Adrenal gland (tissue), 12 donors: ENCODE results near the gene HOXB1. TPM values are rescaled to one million over a fixed set of nuclear protein-coding genes. Genes with fewer than 3 reads are reported as not detected.

Experiments used
- DNase-seq, 7 donors: peaks; one replicate each; pipeline ENCODE4 v3.0.0-alpha.2; 2019 to 2020
- H3K27ac ChIP-seq, 5 donors: fragments of 200-600 bp; sonication (generic) in 4 of 5; 1 replicate in 3 of 5; 2 replicates in 2 of 5; pipeline versions ENCODE4 v1.5.1 to v1.8.0; 2016 to 2020; ENCODE audit warnings: mild to moderate bottlenecking in 1 of 5
- H3K27me3 ChIP-seq: fragments of 200-600 bp; 2 replicates; pipeline ENCODE4 v1.8.0; 2021
- H3K36me3 ChIP-seq, 2 donors: fragments of 200-600 bp; replicated peaks in 1 of 2; 1 replicate in 1 of 2; 2 replicates in 1 of 2; pipeline versions ENCODE4 v1.5.1 to v1.8.0; 2018 to 2022
- H3K4me1 ChIP-seq, 2 donors: fragments of 200-600 bp; replicated peaks in 1 of 2; 1 replicate in 1 of 2; 2 replicates in 1 of 2; pipeline versions ENCODE4 v1.5.1 to v1.8.0; 2018 to 2021
- H3K4me3 ChIP-seq, 4 donors: fragments of 200-600 bp; sonication (generic) in 3 of 4; one replicate each; pipeline ENCODE4 v1.5.1; 2016 to 2018
- H3K9me3 ChIP-seq, 3 donors: fragments of 200-600 bp; sonication (generic) in 1 of 3; replicated peaks in 1 of 3; 1 replicate in 2 of 3; 2 replicates in 1 of 3; pipeline versions ENCODE4 v1.5.1 to v1.8.0; 2016 to 2021
- CTCF ChIP-seq, 6 experiments: fragments of 450-650 bp in 4 of 6; fragments of 200-600 bp in 2 of 6; sonication (generic) in 1 of 6; IDR thresholded peaks; 1 replicate in 5 of 6; 2 replicates in 1 of 6; pipeline versions ENCODE4 v1.5.1 to v1.8.0; 2016 to 2021; ENCODE audit warnings: antibody characterized with exemption in 6 of 6, mild to moderate bottlenecking in 2 of 6, moderate library complexity in 1 of 6
- POLR2A ChIP-seq, 2 donors: fragments of 450-650 bp; IDR thresholded peaks; one replicate each; pipeline ENCODE4 v1.6.1; 2017; ENCODE audit warnings: antibody characterized with exemption in 2 of 2, mild to moderate bottlenecking in 2 of 2, moderate library complexity in 1 of 2
- WGBS, 4 donors: extraction: QIAGEN DNeasy Blood & Tissue Kit in 2 of 4; methylation state at CpG; one replicate each; pipeline versions ENCODE4 v1.1.5 to v1.1.7; 2013 to 2017; 5-methylcytosine and 5-hydroxymethylcytosine counted together
- intact Hi-C, 2 donors: fragments of 100-400 bp; cut with DNase I; formaldehyde crosslinking; loops; one replicate each; pipeline versions ENCODE4 v1.14.1 to v1.15.0; 2022 to 2023
- polyA plus RNA-seq, 3 donors: library from polyadenylated mRNA; stranded (reverse); fragments of 200-250 nt in 2 of 3; fragments of 350-450 nt in 1 of 3; fragmentation: Illumina TruSeq in 1 of 3; extraction: RNeasy Lipid Tissue Mini Kit (QIAGEN cat#74804) in 1 of 3; gene quantifications; one replicate each; pipeline ENCODE4 v1.2.3, GENCODE V29; 2013 to 2014
- total RNA-seq, 9 donors: library from RNA; depleted of rRNA in 4 of 9; stranded (reverse); fragments of >200 nt in 4 of 9; fragments of 120-200 nt in 1 of 9; fragmentation: NEBNext Ultra II Directional in 1 of 9; extraction: Animal tissue kit (Norgen Biotek cat#: 25700) in 1 of 9; gene quantifications; one replicate each; pipeline versions ENCODE4 v1.1.0 to v1.2.4, GENCODE V29; 2013 to 2023
- donor health status: healthy with polysubstance abuse.
- donor health status: Bipolar disorder and iron deficiency.
- donor health status: DM: yes; HTN: yes; CAD: no.
- donor health status: DM: no; HTN: no; CAD: no.
- donor health status: DM: no; HTN: no; CAD: no.
- donor health status: DM: yes; HTN: yes; CAD: no.

Gene HOXB1
- total and polyA plus RNA-seq, 12 donors: not detected

DNA sequence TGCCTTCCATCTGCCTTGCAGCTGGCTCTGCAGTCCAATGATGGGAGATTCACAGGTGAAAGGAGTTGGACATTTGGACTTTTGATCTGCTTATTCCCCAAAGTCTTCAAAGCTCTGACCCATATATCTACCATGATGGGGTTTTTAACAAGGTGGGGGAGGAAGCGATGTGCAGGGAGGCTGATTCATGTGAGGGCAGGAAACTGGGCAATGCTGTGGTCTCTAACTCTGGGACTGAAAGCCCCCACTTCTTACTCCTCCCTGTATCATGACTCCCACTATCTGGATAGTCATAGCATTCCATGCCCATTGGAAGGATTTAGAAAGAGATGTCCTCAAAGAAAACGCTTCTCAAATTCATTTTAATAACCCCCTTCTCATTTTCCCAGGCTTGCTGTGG, 16.3 kb downstream of the HOXB1 start:
- WGBS, 4 donors: 78 to 89% (median 85%) methylated on average over 2 of the region's 2 CpGs
- Histone ChIP-seq H3K27ac (no peak overlapping the region), H3K36me3 (no peaks in the 10 kb centered on the region), H3K4me3 (no peak overlapping the region), H3K27me3 (no peaks in the 10 kb centered on the region), H3K4me1 (no peaks in the 10 kb centered on the region), H3K9me3 (no peaks in the 10 kb centered on the region)
- TF ChIP-seq CTCF (IDR thresholded peaks at IDR 0.05) (no peak), POLR2A (IDR thresholded peaks at IDR 0.05) (no peak)
- intact Hi-C loops: no loop called here
- no peak for DNase-seq

DNA sequence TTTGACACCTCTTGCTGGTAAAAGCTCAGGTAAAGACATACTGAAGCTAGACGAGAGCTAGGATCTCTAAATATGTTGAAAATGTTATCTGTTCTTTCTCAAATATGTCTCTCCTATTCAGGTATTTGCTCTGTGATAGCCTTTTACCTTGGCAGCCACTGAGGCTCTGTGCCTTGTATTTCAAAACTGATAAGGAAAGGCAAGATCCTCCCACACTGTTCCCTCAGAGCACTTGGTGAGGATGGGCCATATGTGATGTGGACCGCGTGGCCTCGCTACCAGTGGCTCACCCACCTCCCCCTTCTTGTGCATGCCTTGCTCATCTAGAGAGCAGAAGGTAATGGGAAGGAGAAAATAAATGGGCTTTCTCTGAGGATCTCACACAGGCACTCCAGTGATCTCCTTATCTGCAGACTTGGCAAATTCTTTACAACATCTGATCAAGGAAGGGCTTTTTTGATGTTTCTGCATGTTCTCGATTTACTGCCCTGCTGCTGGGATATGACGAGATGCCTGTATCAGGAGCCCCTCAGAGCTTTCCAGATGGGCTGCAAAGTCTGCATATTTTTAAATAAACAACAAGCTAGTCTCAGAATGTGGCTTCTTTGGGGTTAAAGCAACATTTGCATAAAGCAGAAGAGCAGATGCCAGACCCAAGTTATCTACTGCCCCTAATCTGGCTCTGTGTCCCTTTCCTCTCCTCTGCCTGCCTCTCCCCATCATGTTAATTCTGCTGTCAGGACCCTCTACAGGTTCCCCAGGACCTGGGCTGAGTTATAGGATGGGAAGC, 16.9 kb downstream of the HOXB1 start:
- intact Hi-C loops: no loop called here
- H3K27me3 ChIP-seq: no peaks in the 10 kb centered on the region

DNA sequence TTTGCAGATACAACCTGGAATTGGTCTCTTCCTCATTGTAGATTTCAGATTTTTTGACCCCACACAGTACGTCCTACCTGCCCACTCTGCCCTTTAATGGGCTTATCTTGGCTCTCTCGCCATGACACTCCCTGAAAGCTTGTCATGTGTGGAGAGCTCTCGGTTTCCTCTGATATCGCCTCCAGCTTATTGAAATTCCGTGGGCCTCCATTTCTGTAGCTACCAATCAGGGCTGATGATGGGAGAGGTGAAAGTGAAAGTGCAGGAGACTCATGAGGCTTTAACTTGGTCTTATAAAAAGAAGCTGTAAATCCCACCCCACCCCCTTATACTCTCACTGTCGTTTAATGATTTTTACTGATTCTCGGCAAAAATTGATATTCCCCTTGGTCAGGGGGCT, 17.7 kb downstream of the HOXB1 start:
- H3K4me1 ChIP-seq: no peaks in the 10 kb centered on the region
- no peaks in the 10 kb centered on the region for H3K27me3 ChIP-seq
- DNase-seq: no peak
- intact Hi-C loops: no loop called here
- TF ChIP-seq CTCF (IDR thresholded peaks at IDR 0.05) (no peak), POLR2A (IDR thresholded peaks at IDR 0.05) (no peak)
- WGBS, 4 donors: 47 to 84% (median 71%) methylated on average over 7 of the region's 7 CpGs
- H3K27ac ChIP-seq: no peak overlapping the region
- H3K36me3 ChIP-seq: no peaks in the 10 kb centered on the region
- peak overlapping the region in 1 of 4 donors; percentile 1 for H3K4me3 ChIP-seq
- H3K9me3 ChIP-seq: no peaks in the 10 kb centered on the region

More for the DNA sequence above, 16.9 kb downstream of the HOXB1 start:
- 79 to 83% (median 82%) methylated on average over 6 of the region's 6 CpGs for whole genome bisulfite sequencing, 4 donors
- Histone ChIP-seq H3K36me3 (no peaks in the 10 kb centered on the region), H3K4me3 (peak overlapping the region in 1 of 4 donors; percentile 1), H3K4me1 (no peaks in the 10 kb centered on the region), H3K27ac (no peak overlapping the region), H3K9me3 (no peaks in the 10 kb centered on the region)
- DNase-seq: no peak
- no peak for TF ChIP-seq POLR2A (IDR thresholded peaks at IDR 0.05)
- TF ChIP-seq CTCF (IDR thresholded peaks at IDR 0.05): no peak

DNA sequence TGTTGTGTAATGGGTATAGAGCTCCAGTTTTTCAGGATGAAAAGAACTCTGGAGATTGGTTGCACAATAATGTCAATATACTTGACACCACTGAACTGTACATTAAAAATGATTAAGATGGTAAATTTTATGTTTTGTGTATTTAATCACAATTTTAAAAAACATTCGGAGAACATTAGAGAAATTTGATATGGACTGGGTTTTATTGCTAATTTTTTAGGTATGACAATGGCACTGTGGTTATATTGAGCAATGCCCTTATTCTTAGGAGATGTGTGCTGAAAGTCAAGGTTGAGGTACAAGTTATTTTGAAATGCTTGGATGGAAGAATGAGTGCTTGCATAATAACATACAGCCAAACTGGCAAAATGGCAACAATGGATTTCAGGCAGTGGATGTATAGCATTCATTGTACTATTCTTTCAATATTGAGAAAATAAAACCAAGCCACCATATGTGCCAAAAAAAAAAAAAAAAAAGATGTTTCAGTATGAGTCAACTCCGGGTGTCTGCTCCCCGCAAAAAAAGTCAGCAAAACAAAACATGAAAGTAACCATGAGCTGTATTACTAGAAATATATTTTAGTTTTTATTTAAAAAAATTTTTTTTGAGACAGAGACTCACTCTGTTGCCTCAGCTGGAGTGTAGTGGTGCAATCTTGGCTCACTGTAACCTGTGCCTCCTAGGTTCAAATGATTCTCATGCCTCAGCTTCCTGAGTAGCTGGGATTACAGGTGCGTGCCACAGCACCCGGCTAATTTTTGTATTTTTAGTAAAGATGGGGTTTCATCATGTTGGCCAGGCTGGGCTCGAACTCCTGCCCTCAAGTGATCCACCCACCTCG, 19.8 kb downstream of the HOXB1 start:
- Histone ChIP-seq H3K9me3 (no peaks in the 10 kb centered on the region), H3K4me3 (no peak overlapping the region), H3K27ac (no peak overlapping the region), H3K4me1 (peaks cover 0 to 6% of the 10 kb centered on the region in 2 donors), H3K36me3 (no peaks in the 10 kb centered on the region), H3K27me3 (no peaks in the 10 kb centered on the region)
- no peak for TF ChIP-seq CTCF (IDR thresholded peaks at IDR 0.05)
- TF ChIP-seq POLR2A (IDR thresholded peaks at IDR 0.05): no peak
- no peak for DNase-seq
- intact Hi-C loops: no loop called here
- WGBS, 4 donors: 63 to 73% (median 70%) methylated on average over 7 of the region's 7 CpGs
